ES-I3 (cell line): ENCODE results near the gene C16orf89.

ENCODE experiments used
- H3K36me3 ChIP-seq: 2 replicates; pipeline ENCODE4 v1.6.1; 2013; ENCODE audit warnings: mild to moderate bottlenecking, low read length, control low read depth, moderate library complexity; ENCODE audit not compliant: insufficient read depth
- H3K4me1 ChIP-seq: 2 replicates; pipeline ENCODE4 v1.6.1; 2013; ENCODE audit warnings: mild to moderate bottlenecking, control low read depth, low read length; ENCODE audit not compliant: insufficient read depth
- H3K9ac ChIP-seq: 2 replicates; pipeline ENCODE4 v1.6.1; 2013; ENCODE audit warnings: low read depth, mild to moderate bottlenecking, low read length, moderate library complexity
- H3K9me3 ChIP-seq: 2 replicates; pipeline ENCODE4 v1.6.1; 2013; ENCODE audit warnings: mild to moderate bottlenecking, low read length, moderate library complexity; ENCODE audit not compliant: control insufficient read depth, insufficient read depth

C16orf89 gene

GRCh38 chr16:5018793-5019192, 47.0 kb downstream of the C16orf89 start:
- H3K9me3 ChIP-seq, result no peaks in the 10 kb centered on the region
- no peak overlapping the region for H3K9ac ChIP-seq
- H3K4me1 ChIP-seq, result no peaks in the 10 kb centered on the region
- H3K36me3 ChIP-seq, result no peaks in the 10 kb centered on the region

- Histone ChIP-seq H3K36me3 (no peaks in the 10 kb centered on the region), H3K9ac (no peak overlapping the region), H3K4me1 (no peaks in the 10 kb centered on the region), H3K9me3 (no peaks in the 10 kb centered on the region)
These were observed 48.1 kb downstream of the C16orf89 start for GRCh38 chr16:5017678-5017969.

- Histone ChIP-seq H3K9me3 (no peaks in the 10 kb centered on the region), H3K4me1 (no peaks in the 10 kb centered on the region)
These were observed 48.6 kb downstream of the C16orf89 start for GRCh38 chr16:5016967-5017677.

GRCh38 chr16:5015887-5016286, 49.9 kb downstream of the C16orf89 start:
- H3K9ac ChIP-seq, result no peak overlapping the region
- H3K9me3 ChIP-seq, result no peaks in the 10 kb centered on the region
- no peaks in the 10 kb centered on the region for H3K4me1 ChIP-seq

More at GRCh38 chr16:5016967-5017677, 48.6 kb downstream of the C16orf89 start:
- Histone ChIP-seq H3K36me3 (no peaks in the 10 kb centered on the region), H3K9ac (no peak overlapping the region)

GRCh38 chr16:5015351-5015750, 50.4 kb downstream of the C16orf89 start:
- no peak overlapping the region for H3K9ac ChIP-seq
- no peaks in the 10 kb centered on the region for H3K9me3 ChIP-seq
- H3K36me3 ChIP-seq, result no peaks in the 10 kb centered on the region
- H3K4me1 ChIP-seq, result no peaks in the 10 kb centered on the region

More at GRCh38 chr16:5015887-5016286, 49.9 kb downstream of the C16orf89 start:
- no peaks in the 10 kb centered on the region for H3K36me3 ChIP-seq

GRCh38 chr16:5012887-5013286, 52.9 kb downstream of the C16orf89 start:
- no peaks in the 10 kb centered on the region for H3K4me1 ChIP-seq
- no peak overlapping the region for H3K9ac ChIP-seq
- no peaks in the 10 kb centered on the region for H3K9me3 ChIP-seq
- H3K36me3 ChIP-seq, result no peaks in the 10 kb centered on the region

GRCh38 chr16:5011637-5012036, 54.1 kb downstream of the C16orf89 start:
- no peaks in the 10 kb centered on the region for H3K36me3 ChIP-seq
- H3K4me1 ChIP-seq, result no peaks in the 10 kb centered on the region
- no peaks in the 10 kb centered on the region for H3K9me3 ChIP-seq
- H3K9ac ChIP-seq, result no peak overlapping the region

- no peaks in the 10 kb centered on the region for H3K9me3 ChIP-seq
- no peak overlapping the region for H3K9ac ChIP-seq
- no peaks in the 10 kb centered on the region for H3K36me3 ChIP-seq
- H3K4me1 ChIP-seq, result no peaks in the 10 kb centered on the region
These were observed 55.0 kb downstream of the C16orf89 start for GRCh38 chr16:5010576-5011329.

- Histone ChIP-seq H3K4me1 (no peaks in the 10 kb centered on the region), H3K9me3 (no peaks in the 10 kb centered on the region), H3K36me3 (no peaks in the 10 kb centered on the region), H3K9ac (no peak overlapping the region)
These were observed 57.4 kb downstream of the C16orf89 start for GRCh38 chr16:5008311-5008731.

GRCh38 chr16:5007256-5007655, 58.5 kb downstream of the C16orf89 start:
- H3K9me3 ChIP-seq, result no peaks in the 10 kb centered on the region
- no peaks in the 10 kb centered on the region for H3K36me3 ChIP-seq
- no peak overlapping the region for H3K9ac ChIP-seq
- H3K4me1 ChIP-seq, result no peaks in the 10 kb centered on the region

- H3K9ac ChIP-seq, result no peak overlapping the region
- H3K4me1 ChIP-seq, result no peaks in the 10 kb centered on the region
- no peaks in the 10 kb centered on the region for H3K9me3 ChIP-seq
- H3K36me3 ChIP-seq, result no peaks in the 10 kb centered on the region
These were observed 59.2 kb downstream of the C16orf89 start for GRCh38 chr16:5006348-5007193.

- Histone ChIP-seq H3K36me3 (no peaks in the 10 kb centered on the region), H3K9me3 (no peaks in the 10 kb centered on the region), H3K4me1 (no peaks in the 10 kb centered on the region), H3K9ac (no peak overlapping the region)
These were observed 59.8 kb downstream of the C16orf89 start for GRCh38 chr16:5005916-5006315.

GRCh38 chr16:5004311-5004710, 61.4 kb downstream of the C16orf89 start:
- Histone ChIP-seq H3K36me3 (no peaks in the 10 kb centered on the region), H3K4me1 (no peaks in the 10 kb centered on the region), H3K9ac (no peak overlapping the region), H3K9me3 (no peaks in the 10 kb centered on the region)

GRCh38 chr16:5003828-5004227, 61.9 kb downstream of the C16orf89 start:
- no peaks in the 10 kb centered on the region for H3K36me3 ChIP-seq
- H3K9ac ChIP-seq, result no peak overlapping the region
- H3K9me3 ChIP-seq, result no peaks in the 10 kb centered on the region
- no peaks in the 10 kb centered on the region for H3K4me1 ChIP-seq
